Gastroesophageal sphincter (tissue), 4 donors: Measurements from ENCODE around the gene HNRNPUL1. TPM values are rescaled to one million over a fixed set of nuclear protein-coding genes. Genes with fewer than 3 reads are reported as not detected.
A peak's percentile ranks its signal among the peaks of the same experiment; 100 is the strongest.

Source experiments
- ATAC-seq: fragments of 150-250 bp; one replicate; pipeline ENCODE4 v1.9.1; 2016; ENCODE audit warnings: mild to moderate bottlenecking, moderate library complexity
- H3K27ac ChIP-seq, 4 donors: fragments of 200-600 bp; sonication (generic) in 3 of 4; 1 replicate in 3 of 4; 2 replicates in 1 of 4; pipeline ENCODE4 v1.5.1; 2016 to 2019
- H3K27me3 ChIP-seq: fragments of 200-600 bp; sonication (generic); one replicate; pipeline ENCODE4 v1.5.1; 2019
- H3K36me3 ChIP-seq, 2 donors: fragments of 200-600 bp; sonication (generic); one replicate each; pipeline ENCODE4 v1.5.1; 2019; ENCODE audit warnings: control low read depth in 1 of 2
- H3K4me1 ChIP-seq, 3 donors: fragments of 200-600 bp; sonication (generic); 1 replicate in 2 of 3; 2 replicates in 1 of 3; pipeline ENCODE4 v1.5.1; 2016 to 2019; ENCODE audit warnings: control low read depth in 2 of 3
- H3K4me3 ChIP-seq, 2 donors: fragments of 200-600 bp; sonication (generic); one replicate each; pipeline ENCODE4 v1.5.1; 2019; ENCODE audit warnings: mild to moderate bottlenecking in 1 of 2, moderate library complexity in 1 of 2
- H3K9me3 ChIP-seq, 3 donors: fragments of 200-600 bp; sonication (generic); one replicate each; pipeline ENCODE4 v1.5.1; 2017 to 2019; ENCODE audit warnings: control low read depth in 2 of 3
- EP300 ChIP-seq: sonication (generic); formaldehyde crosslinking; IDR thresholded peaks from one replicate; pipeline ENCODE4 v1.6.1; 2017; ENCODE audit warnings: antibody characterized with exemption, mild to moderate bottlenecking
- POLR2A ChIP-seq, 2 donors: fragments of 450-650 bp; IDR thresholded peaks; one replicate each; pipeline ENCODE4 v1.6.1; 2017; ENCODE audit warnings: antibody characterized with exemption in 2 of 2, mild to moderate bottlenecking in 2 of 2, moderate library complexity in 1 of 2
- POLR2AphosphoS5 ChIP-seq: sonication (generic); formaldehyde crosslinking; IDR thresholded peaks from one replicate; pipeline ENCODE4 v1.6.1; 2017; ENCODE audit warnings: antibody characterized with exemption
- WGBS, 2 donors: methylation state at CpG; one replicate each; pipeline ENCODE4 v1.1.5; 2018; ENCODE audit warnings: low coverage in 1 of 2; 5-methylcytosine and 5-hydroxymethylcytosine counted together
- total RNA-seq, 4 donors: library from RNA; depleted of rRNA; stranded (reverse); fragments of >200 nt; gene quantifications; one replicate each; pipeline ENCODE4 v1.1.0, GENCODE V29; 2016
- TF ChIP-seq, protein P1 (sequence below), 4 experiments: fragments of 200-600 bp in 2 of 4; fragments of 450-650 bp in 2 of 4; sonication (generic) in 1 of 4; IDR thresholded peaks; one replicate each; pipeline ENCODE4 v1.5.1; 2017 to 2019; ENCODE audit warnings: antibody characterized with exemption in 4 of 4, mild to moderate bottlenecking in 2 of 4, moderate library complexity in 2 of 4

The HNRNPUL1 gene
- total RNA-seq, 4 donors from 2014 or later: 142 to 204 (median 160) TPM

DNA sequence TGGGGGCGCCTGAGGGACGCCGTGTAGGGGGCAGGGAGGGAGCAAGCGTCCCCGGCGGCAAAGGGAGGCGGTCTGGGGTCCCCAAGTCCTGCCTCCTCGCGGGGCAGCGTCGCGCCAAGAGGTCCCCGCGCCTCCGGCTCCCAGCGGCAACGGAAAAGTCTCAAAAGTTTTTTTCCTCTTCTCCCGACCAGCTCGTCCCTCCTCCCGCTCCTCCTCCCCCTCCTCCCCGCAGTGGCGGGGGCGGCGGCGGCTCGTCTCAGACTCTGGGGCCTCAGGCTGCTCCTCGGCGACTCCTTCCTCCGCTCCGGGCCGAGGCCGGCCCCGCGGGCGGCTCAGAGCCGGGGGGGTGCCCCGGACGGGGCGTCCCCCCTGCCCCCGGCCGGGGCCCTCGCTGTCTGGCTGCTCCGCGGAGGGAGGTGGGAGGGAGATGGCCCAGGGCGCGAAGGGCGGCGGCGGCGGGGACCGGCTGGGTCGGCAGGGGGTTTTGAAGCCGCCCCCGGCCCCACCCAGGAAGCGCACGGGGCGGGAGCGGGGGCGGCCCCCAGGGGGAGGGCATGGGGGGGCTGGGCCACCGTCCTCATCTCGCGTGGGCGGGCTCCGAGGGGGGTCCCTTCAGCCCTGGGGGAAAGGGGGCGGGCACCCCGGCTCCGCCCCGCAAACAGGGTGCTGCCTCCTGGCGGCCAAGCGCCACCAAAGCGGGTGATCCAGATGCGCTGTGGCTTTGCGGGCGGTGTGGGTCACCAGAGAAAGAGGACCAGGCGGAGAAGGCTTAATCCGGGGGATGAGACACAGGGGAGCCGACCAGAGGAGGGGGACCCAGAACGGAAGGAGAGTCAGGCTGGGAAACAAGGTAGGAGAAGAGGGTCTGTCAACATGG is 89.5 kb downstream of the HNRNPUL1 start, which contains the start of gene TGFB1:
Gene TGFB1 (minus strand): TSS at position 457 of the 877 bp plus-strand sequence. CDS start 878 bp downstream, outside the sequence.
- Histone ChIP-seq H3K36me3 (no peaks in the 10 kb centered on the region), H3K4me3 (peak within 1 kb of the TSS; percentile 75 to 92), H3K4me1 (peaks cover 0 to 63% (median 6%) of the 10 kb centered on the region in 3 donors), H3K9me3 (no peaks in the 10 kb centered on the region), H3K27me3 (no peaks in the 10 kb centered on the region), H3K27ac (peak within 1 kb of the TSS; percentile 59 to 90 (median 89))
- peak; percentile 84 for ATAC-seq
- WGBS, 2 donors: 0 to 1% methylated on average over 12 to 15 of the region's 78 CpGs
- peak; percentile 52 for TF ChIP-seq POLR2AphosphoS5
- TF ChIP-seq EP300: no peak
- TF ChIP-seq, protein P1, sequence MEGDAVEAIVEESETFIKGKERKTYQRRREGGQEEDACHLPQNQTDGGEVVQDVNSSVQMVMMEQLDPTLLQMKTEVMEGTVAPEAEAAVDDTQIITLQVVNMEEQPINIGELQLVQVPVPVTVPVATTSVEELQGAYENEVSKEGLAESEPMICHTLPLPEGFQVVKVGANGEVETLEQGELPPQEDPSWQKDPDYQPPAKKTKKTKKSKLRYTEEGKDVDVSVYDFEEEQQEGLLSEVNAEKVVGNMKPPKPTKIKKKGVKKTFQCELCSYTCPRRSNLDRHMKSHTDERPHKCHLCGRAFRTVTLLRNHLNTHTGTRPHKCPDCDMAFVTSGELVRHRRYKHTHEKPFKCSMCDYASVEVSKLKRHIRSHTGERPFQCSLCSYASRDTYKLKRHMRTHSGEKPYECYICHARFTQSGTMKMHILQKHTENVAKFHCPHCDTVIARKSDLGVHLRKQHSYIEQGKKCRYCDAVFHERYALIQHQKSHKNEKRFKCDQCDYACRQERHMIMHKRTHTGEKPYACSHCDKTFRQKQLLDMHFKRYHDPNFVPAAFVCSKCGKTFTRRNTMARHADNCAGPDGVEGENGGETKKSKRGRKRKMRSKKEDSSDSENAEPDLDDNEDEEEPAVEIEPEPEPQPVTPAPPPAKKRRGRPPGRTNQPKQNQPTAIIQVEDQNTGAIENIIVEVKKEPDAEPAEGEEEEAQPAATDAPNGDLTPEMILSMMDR (IDR thresholded peaks at IDR 0.05): peak in 3 of 4 experiments; percentile 85 to 98 (median 89)
- peak; percentile 51 to 71 for TF ChIP-seq POLR2A (IDR thresholded peaks at IDR 0.05)

DNA sequence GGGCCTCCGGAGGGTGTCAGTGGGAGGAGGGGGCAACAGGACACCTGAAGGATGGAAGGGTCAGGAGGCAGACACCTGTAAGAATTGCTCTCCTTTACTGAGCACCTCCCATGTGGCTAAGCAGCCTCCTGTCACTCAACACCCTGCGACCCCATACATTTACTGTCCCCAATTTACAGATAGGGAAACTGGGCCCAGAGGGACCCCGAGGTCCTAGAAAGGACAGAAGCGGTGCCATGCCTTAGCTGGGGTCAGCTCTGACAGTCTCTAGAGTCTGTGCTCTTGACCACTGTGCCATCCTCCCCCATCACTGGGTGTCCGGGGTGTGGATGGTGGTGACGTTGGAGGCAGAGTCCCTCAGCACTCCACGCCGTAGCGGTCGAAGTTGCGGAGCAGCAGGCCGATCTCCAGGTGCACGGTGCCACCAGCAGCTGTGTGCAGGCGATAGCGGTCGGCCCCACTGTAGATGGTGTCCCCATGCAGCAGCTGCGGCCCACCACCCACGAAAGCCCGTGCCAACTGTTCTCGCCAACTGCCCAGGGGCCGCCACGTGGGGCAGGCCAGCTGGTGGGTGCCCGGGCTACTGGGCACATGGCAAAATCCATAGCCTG is 90.3 kb downstream of the HNRNPUL1 start:
- no peak for TF ChIP-seq POLR2AphosphoS5
- no peak for TF ChIP-seq EP300
- TF ChIP-seq POLR2A (IDR thresholded peaks at IDR 0.05): no peak
- TF ChIP-seq, protein P1 (IDR thresholded peaks at IDR 0.05): no peak
- Histone ChIP-seq H3K4me3 (peak overlapping the region; percentile 75 to 92), H3K27ac (peak overlapping the region; percentile 59 to 90 (median 89)), H3K9me3 (no peaks in the 10 kb centered on the region), H3K4me1 (peaks cover 0 to 57% (median 6%) of the 10 kb centered on the region in 3 donors), H3K27me3 (no peaks in the 10 kb centered on the region), H3K36me3 (no peaks in the 10 kb centered on the region)
- ATAC-seq: no peak
- WGBS, 2 donors: 14 to 69% methylated on average over 1 to 8 of the region's 23 CpGs

DNA sequence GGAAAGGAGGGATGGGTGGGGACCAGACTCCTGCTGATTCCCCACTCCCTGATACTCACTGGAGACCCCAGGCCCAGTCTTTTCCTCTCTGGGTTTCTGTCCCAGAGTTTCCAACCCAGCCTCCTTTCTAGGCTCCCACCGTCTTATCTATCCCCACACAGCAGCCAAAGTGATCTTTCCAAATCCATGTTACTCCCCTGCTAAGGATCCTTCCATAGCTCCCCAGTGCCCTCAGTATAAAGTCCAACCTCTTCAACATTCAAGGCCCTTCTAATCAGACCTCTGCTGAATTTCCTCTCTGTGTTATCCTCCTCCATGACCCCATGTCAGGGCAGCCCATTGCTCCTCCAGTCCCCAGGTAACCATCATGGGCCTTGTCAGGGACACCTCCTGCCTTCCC is 90.9 kb downstream of the HNRNPUL1 start:
- TF ChIP-seq, protein P1 (IDR thresholded peaks at IDR 0.05): no peak
- TF ChIP-seq EP300 (no peak), POLR2AphosphoS5 (no peak), POLR2A (IDR thresholded peaks at IDR 0.05) (no peak)
- Histone ChIP-seq H3K4me1 (peaks cover 0 to 51% (median 6%) of the 10 kb centered on the region in 3 donors), H3K27me3 (no peaks in the 10 kb centered on the region), H3K4me3 (no peak overlapping the region), H3K36me3 (no peaks in the 10 kb centered on the region), H3K27ac (peak overlapping the region in 2 of 4 donors; percentile 24 to 89), H3K9me3 (no peaks in the 10 kb centered on the region)
- no peak for ATAC-seq
- WGBS, 2 donors: 90 to 100% methylated on average over 1 of the region's 1 CpG

DNA sequence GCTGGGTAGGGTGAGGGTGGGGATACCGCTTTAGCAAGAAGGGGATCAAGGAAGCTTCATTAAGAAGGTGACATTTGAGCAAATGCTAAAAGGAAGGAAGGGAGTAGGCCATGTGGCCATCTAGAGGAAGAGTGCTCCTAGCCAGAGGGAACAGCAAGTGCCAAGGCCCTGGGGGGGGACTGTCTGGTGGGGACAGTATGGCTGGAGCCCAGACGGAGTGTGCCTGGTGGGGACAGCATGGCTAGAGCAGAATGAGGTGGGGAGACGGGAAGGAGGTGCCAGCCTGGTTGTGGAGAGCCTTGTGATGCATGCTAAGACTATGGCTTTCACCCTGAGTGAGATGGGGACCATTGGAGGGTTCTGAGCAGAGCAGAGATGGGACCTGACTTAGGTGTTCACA is 91.6 kb downstream of the HNRNPUL1 start:
- H3K4me3 ChIP-seq: no peak overlapping the region
- no peak for TF ChIP-seq POLR2A (IDR thresholded peaks at IDR 0.05)
- TF ChIP-seq, protein P1 (IDR thresholded peaks at IDR 0.05): no peak
- no peak for TF ChIP-seq EP300
- no peak for TF ChIP-seq POLR2AphosphoS5
- peaks cover 0 to 43% (median under 1%) of the 10 kb centered on the region in 3 donors for H3K4me1 ChIP-seq
- H3K27me3 ChIP-seq: no peaks in the 10 kb centered on the region
- no peak for ATAC-seq
- H3K36me3 ChIP-seq: no peaks in the 10 kb centered on the region
- WGBS, 2 donors: 73% methylated on average over 3 of the region's 3 CpGs; no CpG with 5 or more reads in 1 of the 2 donors
- no peaks in the 10 kb centered on the region for H3K9me3 ChIP-seq
- H3K27ac ChIP-seq: peak overlapping the region in 2 of 4 donors; percentile 24 to 89
